NT2/D1 (cell line): ENCODE data around the gene TMEM132C.

Experiments
- DNase-seq: peaks from one replicate; pipeline ENCODE4 v3.0.0-alpha.2; 2011; ENCODE audit warnings: low read depth, low spot score
- H3K27me3 ChIP-seq: 2 replicates; pipeline ENCODE4 v1.6.0; 2011; ENCODE audit warnings: mild to moderate bottlenecking; ENCODE audit not compliant: insufficient read length, insufficient read depth
- H3K36me3 ChIP-seq: 2 replicates; pipeline ENCODE4 v1.6.1; 2011; ENCODE audit warnings: mild to moderate bottlenecking, low read length, mixed read lengths; ENCODE audit not compliant: insufficient read depth, insufficient read length
- H3K4me1 ChIP-seq: 2 replicates; pipeline ENCODE4 v1.5.1; 2011; ENCODE audit not compliant: insufficient read depth, insufficient read length
- H3K4me3 ChIP-seq: 2 replicates; pipeline ENCODE4 v1.5.1; 2011; ENCODE audit warnings: low read depth; ENCODE audit not compliant: insufficient read length
- H3K9ac ChIP-seq: 2 replicates; pipeline ENCODE4 v1.6.0; 2011; ENCODE audit warnings: low read depth; ENCODE audit not compliant: insufficient read length
- H3K9me3 ChIP-seq: 2 replicates; pipeline ENCODE4 v1.5.1; 2011; ENCODE audit warnings: mild to moderate bottlenecking, low read length; ENCODE audit not compliant: insufficient read depth
- SUZ12 ChIP-seq: IDR thresholded peaks from 2 replicates; pipeline ENCODE4 v1.6.1; 2011; ENCODE audit not compliant: insufficient read length, insufficient read depth; ENCODE audit errors: extremely low read depth
- YY1 ChIP-seq: IDR thresholded peaks from 2 replicates; pipeline ENCODE4 v1.6.1; 2011; ENCODE audit not compliant: insufficient read length, insufficient read depth
- ZNF274 ChIP-seq: IDR thresholded peaks from 2 replicates; pipeline ENCODE4 v1.6.1; 2011; ENCODE audit warnings: mild to moderate bottlenecking, low read depth, low read length

Gene TMEM132C

GRCh38 chr12:128626808-128627320, 359.9 kb downstream of the TMEM132C start:
- TF ChIP-seq ZNF274 (no peak), YY1 (no peak), SUZ12 (no peak)
- H3K9ac ChIP-seq, result no peak overlapping the region
- H3K36me3 ChIP-seq, result no peaks in the 10 kb centered on the region
- H3K4me3 ChIP-seq, result no peak overlapping the region
- no peak for DNase-seq
- H3K9me3 ChIP-seq, result no peaks in the 10 kb centered on the region
- H3K4me1 ChIP-seq, result no peaks in the 10 kb centered on the region
- H3K27me3 ChIP-seq, result no peaks in the 10 kb centered on the region

- H3K9me3 ChIP-seq, result 0 out of 2 replicates have a peak, but pooled peaks cover under 1% of the 10 kb centered on the region
- no peak overlapping the region for H3K9ac ChIP-seq
- no peak for DNase-seq
- TF ChIP-seq SUZ12 (no peak), ZNF274 (no peak), YY1 (no peak)
- H3K27me3 ChIP-seq, result no peaks in the 10 kb centered on the region
- H3K36me3 ChIP-seq, result no peaks in the 10 kb centered on the region
- H3K4me1 ChIP-seq, result no peaks in the 10 kb centered on the region
- no peak overlapping the region for H3K4me3 ChIP-seq
Observed at GRCh38 chr12:128627659-128628058, 360.7 kb downstream of the TMEM132C start.

- TF ChIP-seq SUZ12 (no peak), YY1 (no peak), ZNF274 (no peak)
- Histone ChIP-seq H3K9me3 (peaks cover 11% of the 10 kb centered on the region; the same call in 1 of the 2 replicates), H3K4me3 (no peak overlapping the region), H3K27me3 (no peaks in the 10 kb centered on the region), H3K36me3 (no peaks in the 10 kb centered on the region), H3K9ac (no peak overlapping the region), H3K4me1 (no peaks in the 10 kb centered on the region)
- DNase-seq, result no peak
Observed at GRCh38 chr12:128629979-128630378, 363.0 kb downstream of the TMEM132C start.

GRCh38 chr12:128637642-128638606, 371.0 kb downstream of the TMEM132C start:
- DNase-seq, result no peak
- H3K9me3 ChIP-seq, result peaks cover 8% of the 10 kb centered on the region; the same call in 1 of the 2 replicates
- TF ChIP-seq SUZ12 (no peak), ZNF274 (no peak), YY1 (no peak)
- no peaks in the 10 kb centered on the region for H3K4me1 ChIP-seq
- H3K9ac ChIP-seq, result no peak overlapping the region
- H3K4me3 ChIP-seq, result no peak overlapping the region
- H3K27me3 ChIP-seq, result no peaks in the 10 kb centered on the region
- H3K36me3 ChIP-seq, result no peaks in the 10 kb centered on the region

- H3K9me3 ChIP-seq, result no peaks in the 10 kb centered on the region
- TF ChIP-seq SUZ12 (no peak), YY1 (no peak), ZNF274 (no peak)
- H3K9ac ChIP-seq, result no peak overlapping the region
- H3K36me3 ChIP-seq, result no peaks in the 10 kb centered on the region
- no peaks in the 10 kb centered on the region for H3K27me3 ChIP-seq
- H3K4me1 ChIP-seq, result no peaks in the 10 kb centered on the region
- no peak overlapping the region for H3K4me3 ChIP-seq
- DNase-seq, result no peak
Observed at GRCh38 chr12:128639089-128639488, 372.1 kb downstream of the TMEM132C start.

GRCh38 chr12:128643155-128643554, 376.2 kb downstream of the TMEM132C start:
- TF ChIP-seq ZNF274, result no peak
- no peak for TF ChIP-seq YY1
- TF ChIP-seq SUZ12, result no peak
- no peak overlapping the region for H3K9ac ChIP-seq
- no peak overlapping the region for H3K4me3 ChIP-seq
- no peak for DNase-seq
- no peaks in the 10 kb centered on the region for H3K36me3 ChIP-seq
- no peaks in the 10 kb centered on the region for H3K27me3 ChIP-seq
- H3K9me3 ChIP-seq, result no peaks in the 10 kb centered on the region; the same call in 1 of the 2 replicates
- H3K4me1 ChIP-seq, result no peaks in the 10 kb centered on the region
